OCI-LY1 (cell line): ENCODE data around the gene LDHAL6B.

Experiments
- H2AFZ ChIP-seq: fragments of 200-600 bp; sonication (generic), shearing (Covaris generic); 2 replicates; pipeline ENCODE4 v1.6.0; 2014; ENCODE audit warnings: antibody characterized with exemption, mild to moderate bottlenecking, low read length
- H3F3A ChIP-seq: fragments of 200-600 bp; sonication (generic), shearing (Covaris generic); 2 replicates; pipeline ENCODE4 v1.6.0; 2014; ENCODE audit warnings: mild to moderate bottlenecking, antibody characterized with exemption, low read length, moderate library complexity; ENCODE audit not compliant: insufficient read depth
- H3K27ac ChIP-seq: fragments of 200-600 bp; sonication (generic); 2 replicates; pipeline ENCODE4 v1.5.1; 2014; ENCODE audit warnings: low read length, mixed run types, mild to moderate bottlenecking, low read depth; ENCODE audit not compliant: poor library complexity, severe bottlenecking
- H3K27me3 ChIP-seq: fragments of 200-600 bp; sonication (generic); 2 replicates; pipeline ENCODE4 v1.6.0; 2014; ENCODE audit warnings: antibody characterized with exemption, mild to moderate bottlenecking, low read length, moderate library complexity; ENCODE audit not compliant: insufficient read depth
- H3K36me3 ChIP-seq: fragments of 200-600 bp; sonication (generic); 2 replicates; pipeline ENCODE4 v1.6.1; 2014; ENCODE audit warnings: mild to moderate bottlenecking, antibody characterized with exemption, low read length, moderate library complexity, mixed read lengths; ENCODE audit not compliant: insufficient read depth
- H3K4me1 ChIP-seq: fragments of 200-600 bp; sonication (generic); 2 replicates; pipeline ENCODE4 v1.5.1; 2014; ENCODE audit warnings: mild to moderate bottlenecking, low read length, moderate library complexity; ENCODE audit not compliant: insufficient read depth, severe bottlenecking
- H3K4me2 ChIP-seq: fragments of 200-600 bp; sonication (generic), shearing (Covaris generic); 2 replicates; pipeline ENCODE4 v1.6.1; 2014; ENCODE audit warnings: low read length
- H3K4me3 ChIP-seq: fragments of 200-600 bp; sonication (generic); 2 replicates; pipeline ENCODE4 v1.5.1; 2014; ENCODE audit warnings: low read length, low read depth, mild to moderate bottlenecking, mixed read lengths; ENCODE audit not compliant: poor library complexity, severe bottlenecking
- H3K79me2 ChIP-seq: fragments of 200-600 bp; shearing (Covaris generic); 2 replicates; pipeline ENCODE4 v1.6.1; 2016; ENCODE audit warnings: mixed run types, low read length, mixed read lengths; ENCODE audit not compliant: insufficient read depth
- H3K9ac ChIP-seq: fragments of 200-600 bp; sonication (generic), shearing (Covaris generic); 2 replicates; pipeline ENCODE4 v1.6.1; 2014; ENCODE audit warnings: mild to moderate bottlenecking, low read length, mixed read lengths
- H3K9me2 ChIP-seq: fragments of 200-600 bp; sonication (generic), shearing (Covaris generic); 2 replicates; pipeline ENCODE4 v1.6.1; 2014; ENCODE audit warnings: low read depth, mild to moderate bottlenecking, low read length, mixed read lengths
- H3K9me3 ChIP-seq: fragments of 200-600 bp; shearing (Covaris generic); 2 replicates; pipeline ENCODE4 v1.6.1; 2014; ENCODE audit warnings: low read length, mixed read lengths
- H4K20me1 ChIP-seq: fragments of 200-600 bp; sonication (generic), shearing (Covaris generic); 2 replicates; pipeline ENCODE4 v1.6.0; 2016; ENCODE audit warnings: mild to moderate bottlenecking, low read length; ENCODE audit not compliant: insufficient read depth
- CTCF ChIP-seq: fragments of 200-600 bp; sonication (generic), shearing (Covaris generic); IDR thresholded peaks from 2 replicates; pipeline ENCODE4 v1.5.1; 2017; ENCODE audit warnings: mild to moderate bottlenecking, antibody characterized with exemption, low read length, moderate library complexity, mixed read lengths
- EZH2 ChIP-seq: fragments of 200-600 bp; sonication (generic), shearing (Covaris generic); IDR thresholded peaks from 2 replicates; pipeline ENCODE4 v1.8.0; 2017; ENCODE audit warnings: borderline replicate concordance, mixed run types, mild to moderate bottlenecking, antibody characterized with exemption, low read length, moderate library complexity, mixed read lengths

Gene LDHAL6B

GRCh38 chr15:59177317-59177660 is 29.4 kb upstream of the LDHAL6B start:
- no peak overlapping the region for H2AFZ ChIP-seq
- H3K27ac ChIP-seq, result no peak overlapping the region
- H3K4me3 ChIP-seq, result no peak overlapping the region
- H3K36me3 ChIP-seq, result peaks cover 83% of the 10 kb centered on the region
- no peaks in the 10 kb centered on the region for H3K9me2 ChIP-seq
- peaks cover 4% of the 10 kb centered on the region for H3K9me3 ChIP-seq
- H3K9ac ChIP-seq, result no peak overlapping the region
- no peaks in the 10 kb centered on the region for H3K27me3 ChIP-seq
- H4K20me1 ChIP-seq, result no peaks in the 10 kb centered on the region
- H3K79me2 ChIP-seq, result no peaks in the 10 kb centered on the region
- TF ChIP-seq CTCF, result no peak
- H3K4me1 ChIP-seq, result peaks cover 16% of the 10 kb centered on the region
- no peak overlapping the region for H3K4me2 ChIP-seq
- H3F3A ChIP-seq, result no peaks in the 10 kb centered on the region; the same call in 1 of the 2 replicates

GRCh38 chr15:59178151-59178695 is 28.4 kb upstream of the LDHAL6B start:
- H3K27me3 ChIP-seq, result no peaks in the 10 kb centered on the region
- H3K9ac ChIP-seq, result no peak overlapping the region
- no peaks in the 10 kb centered on the region for H3K9me2 ChIP-seq
- no peaks in the 10 kb centered on the region for H3K79me2 ChIP-seq
- no peak overlapping the region for H3K4me2 ChIP-seq
- peaks cover 4% of the 10 kb centered on the region for H3K9me3 ChIP-seq
- H3F3A ChIP-seq, result no peaks in the 10 kb centered on the region; the same call in 1 of the 2 replicates
- peaks cover 83% of the 10 kb centered on the region for H3K36me3 ChIP-seq
- no peak overlapping the region for H3K4me3 ChIP-seq
- no peaks in the 10 kb centered on the region for H4K20me1 ChIP-seq
- H2AFZ ChIP-seq, result no peak overlapping the region
- H3K4me1 ChIP-seq, result peaks cover 16% of the 10 kb centered on the region
- H3K27ac ChIP-seq, result no peak overlapping the region
- no peak for TF ChIP-seq CTCF
- no peak for TF ChIP-seq EZH2

GRCh38 chr15:59179717-59180116 is 26.9 kb upstream of the LDHAL6B start:
- Histone ChIP-seq H3K79me2 (no peaks in the 10 kb centered on the region), H3K9me3 (peaks cover 4% of the 10 kb centered on the region), H3K4me1 (peaks cover 16% of the 10 kb centered on the region), H3K4me3 (no peak overlapping the region), H3F3A (no peaks in the 10 kb centered on the region; the same call in 1 of the 2 replicates), H3K27ac (no peak overlapping the region), H3K4me2 (no peak overlapping the region), H3K27me3 (no peaks in the 10 kb centered on the region), H3K9ac (no peak overlapping the region), H3K36me3 (peaks cover 83% of the 10 kb centered on the region), H3K9me2 (no peaks in the 10 kb centered on the region), H4K20me1 (no peaks in the 10 kb centered on the region), H2AFZ (no peak overlapping the region)
- TF ChIP-seq EZH2 (no peak), CTCF (no peak)
